ENCODE measurements around the gene RTL3. TPM values are rescaled to one million over a fixed set of nuclear protein-coding genes. Genes with fewer than 3 reads are reported as not detected.

Gene RTL3, protein sequence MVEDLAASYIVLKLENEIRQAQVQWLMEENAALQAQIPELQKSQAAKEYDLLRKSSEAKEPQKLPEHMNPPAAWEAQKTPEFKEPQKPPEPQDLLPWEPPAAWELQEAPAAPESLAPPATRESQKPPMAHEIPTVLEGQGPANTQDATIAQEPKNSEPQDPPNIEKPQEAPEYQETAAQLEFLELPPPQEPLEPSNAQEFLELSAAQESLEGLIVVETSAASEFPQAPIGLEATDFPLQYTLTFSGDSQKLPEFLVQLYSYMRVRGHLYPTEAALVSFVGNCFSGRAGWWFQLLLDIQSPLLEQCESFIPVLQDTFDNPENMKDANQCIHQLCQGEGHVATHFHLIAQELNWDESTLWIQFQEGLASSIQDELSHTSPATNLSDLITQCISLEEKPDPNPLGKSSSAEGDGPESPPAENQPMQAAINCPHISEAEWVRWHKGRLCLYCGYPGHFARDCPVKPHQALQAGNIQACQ
- 0.05 TPM in 1 of 2 replicates, not detected in the other for total RNA-seq (2014; rRNA removed; shearing (Covaris generic))

DNA sequence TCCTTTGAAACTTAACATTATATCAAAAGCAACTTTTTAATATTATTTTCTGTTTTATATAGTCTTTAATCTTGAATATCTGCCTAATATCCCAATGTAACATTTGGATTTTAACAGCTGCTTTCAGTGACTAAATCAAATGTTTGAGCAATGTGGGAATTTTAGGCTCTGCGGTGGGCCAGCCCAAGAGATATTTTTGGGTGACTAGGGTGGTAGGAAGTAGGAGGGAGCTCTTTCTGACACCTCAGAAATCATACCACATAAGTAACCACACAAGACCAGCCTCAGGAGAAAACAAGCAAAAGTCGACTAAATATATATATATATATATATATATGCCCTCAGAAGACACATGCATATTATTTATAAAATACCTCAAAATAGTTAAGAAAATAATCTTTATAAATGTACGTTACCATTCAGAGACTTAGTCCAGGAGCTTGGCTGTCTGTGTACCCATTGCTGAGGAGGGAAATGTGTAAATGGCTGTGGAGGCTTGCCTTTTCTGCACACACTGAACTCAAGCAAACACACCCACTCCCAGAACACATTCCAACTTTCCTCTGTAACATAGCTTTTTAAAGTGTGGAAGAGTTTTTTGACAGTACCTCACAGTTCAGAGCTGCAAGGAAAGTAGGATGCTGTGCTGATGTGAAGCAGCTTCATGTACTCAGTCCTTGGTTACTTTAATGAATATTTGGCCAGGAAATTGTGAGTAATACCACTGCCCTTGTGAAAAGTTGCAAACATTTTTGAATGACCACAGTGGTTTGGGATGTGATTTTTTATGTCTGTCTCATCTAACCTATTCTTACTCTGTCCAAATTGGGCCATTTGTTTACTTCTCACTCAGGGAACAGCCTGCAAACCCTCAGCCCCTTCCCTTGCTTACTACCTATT is at the start of gene RTL3:
Gene RTL3 (minus strand): TSS at position 484 of the 900 bp plus-strand sequence. CDS start 908 bp downstream, outside the sequence.
- no peaks in the 10 kb centered on the region for H3K27me3 ChIP-seq
- no peaks in the 10 kb centered on the region for H3K36me3 ChIP-seq
- no peak for DNase-seq
- no peaks in the 10 kb centered on the region for H3K4me1 ChIP-seq
- no peak within 1 kb of the TSS for H3K4me3 ChIP-seq
- no peaks in the 10 kb centered on the region for H3K9me3 ChIP-seq (replicated peaks)
- no peak within 1 kb of the TSS for H3K27ac ChIP-seq

DNA sequence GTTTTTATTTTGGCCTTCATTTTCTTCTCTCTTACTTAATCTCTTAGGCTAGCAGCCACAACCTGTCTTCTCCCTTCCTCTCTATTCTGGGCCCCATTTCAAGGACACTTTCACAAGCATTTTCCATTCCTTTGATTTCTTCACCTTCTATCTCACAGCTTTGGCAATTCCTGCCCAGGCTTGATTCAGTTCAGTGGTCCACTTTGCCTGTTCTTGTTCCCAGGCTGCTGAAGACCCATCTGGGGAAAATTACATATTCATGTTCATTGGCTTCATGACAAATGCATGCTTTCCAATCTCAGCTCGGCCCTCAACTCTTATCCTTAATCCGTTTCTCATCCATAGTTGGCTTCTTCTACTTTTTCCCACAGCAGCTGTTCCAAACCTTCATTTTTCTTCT is 49.7 kb upstream of the RTL3 start:
- no peaks in the 10 kb centered on the region for H3K36me3 ChIP-seq
- H3K27me3 ChIP-seq: no peaks in the 10 kb centered on the region
- H3K4me3 ChIP-seq: no peak overlapping the region
- no peak overlapping the region for H3K27ac ChIP-seq
- H3K4me1 ChIP-seq: peaks cover 2% of the 10 kb centered on the region; the same call in 1 of the 2 replicates
- no peaks in the 10 kb centered on the region for H3K9me3 ChIP-seq (replicated peaks)
- peak in 1 of 2 experiments; percentile 29 for DNase-seq

DNA sequence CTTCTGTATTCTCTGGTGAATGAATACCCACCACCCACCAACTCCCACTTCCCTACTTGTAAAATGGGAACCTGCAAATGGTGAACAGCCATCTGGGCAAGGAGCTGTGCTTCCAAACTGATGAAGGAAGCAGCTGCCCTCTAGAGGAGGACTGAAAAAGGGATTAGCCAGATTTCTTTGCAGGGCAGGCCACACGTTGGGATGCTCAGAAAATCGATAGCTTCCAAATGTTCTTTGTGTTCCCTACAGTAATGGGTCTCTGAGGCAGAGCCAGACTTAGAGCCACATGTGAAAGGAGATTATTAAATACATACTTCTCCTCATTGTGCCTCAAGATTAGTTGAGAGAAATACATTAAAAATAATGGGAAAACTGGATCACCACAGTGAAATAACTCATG is 49.1 kb upstream of the RTL3 start:
- H3K27ac ChIP-seq: no peak overlapping the region
- DNase-seq: peak; percentile 14 to 46
- H3K4me1 ChIP-seq: peaks cover 2% of the 10 kb centered on the region; the same call in 1 of the 2 replicates
- no peak overlapping the region for H3K4me3 ChIP-seq
- H3K27me3 ChIP-seq: no peaks in the 10 kb centered on the region
- no peaks in the 10 kb centered on the region for H3K9me3 ChIP-seq (replicated peaks)
- no peaks in the 10 kb centered on the region for H3K36me3 ChIP-seq

DNA sequence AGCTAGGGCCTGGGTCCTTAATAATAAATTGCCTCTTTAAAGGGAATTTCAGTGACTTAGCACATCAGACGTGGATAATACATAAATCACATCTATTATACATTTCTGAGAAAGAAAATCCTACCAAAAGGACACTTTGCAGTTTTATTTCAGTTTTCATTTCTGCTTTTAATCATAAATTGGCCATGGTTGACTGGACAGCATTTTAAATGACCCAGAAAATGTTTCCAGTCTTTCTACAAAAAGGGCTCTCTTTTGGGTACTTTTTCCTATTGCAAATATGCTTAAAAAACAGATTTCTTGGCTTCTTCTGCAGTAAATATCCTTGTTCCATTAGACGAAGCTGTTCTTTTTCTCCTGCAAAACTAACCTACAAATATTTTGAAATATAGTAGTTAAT is 46.9 kb upstream of the RTL3 start:
- H3K36me3 ChIP-seq: no peaks in the 10 kb centered on the region
- no peak for DNase-seq
- no peak overlapping the region for H3K4me3 ChIP-seq
- H3K27me3 ChIP-seq: no peaks in the 10 kb centered on the region
- no peak overlapping the region for H3K27ac ChIP-seq
- H3K9me3 ChIP-seq (replicated peaks): no peaks in the 10 kb centered on the region
- H3K4me1 ChIP-seq: peaks cover 2% of the 10 kb centered on the region; the same call in 1 of the 2 replicates

DNA sequence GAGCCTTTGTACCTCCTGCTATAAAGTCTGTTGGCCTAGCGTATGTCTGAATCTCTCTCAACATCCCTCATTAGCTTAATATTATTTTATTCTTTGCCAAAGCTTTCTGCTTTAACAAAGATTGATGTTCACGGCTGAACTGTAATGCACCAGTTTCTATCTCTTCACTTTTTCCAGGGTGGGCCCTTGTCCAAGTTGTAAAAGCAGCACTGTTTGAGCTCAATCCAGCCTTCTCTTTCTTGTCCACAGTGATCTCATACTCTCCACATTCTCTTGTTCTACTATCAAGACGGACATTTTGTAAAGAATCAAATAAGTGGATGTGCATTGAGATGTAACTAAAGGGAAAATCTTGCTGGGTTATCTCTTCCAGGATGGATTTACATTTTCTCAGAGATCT is 34.4 kb upstream of the RTL3 start:
- Histone ChIP-seq H3K4me1 (no peaks in the 10 kb centered on the region), H3K27ac (no peak overlapping the region), H3K36me3 (no peaks in the 10 kb centered on the region), H3K9me3 (replicated peaks) (no peaks in the 10 kb centered on the region), H3K4me3 (no peak overlapping the region), H3K27me3 (no peaks in the 10 kb centered on the region)
- no peak for DNase-seq

DNA sequence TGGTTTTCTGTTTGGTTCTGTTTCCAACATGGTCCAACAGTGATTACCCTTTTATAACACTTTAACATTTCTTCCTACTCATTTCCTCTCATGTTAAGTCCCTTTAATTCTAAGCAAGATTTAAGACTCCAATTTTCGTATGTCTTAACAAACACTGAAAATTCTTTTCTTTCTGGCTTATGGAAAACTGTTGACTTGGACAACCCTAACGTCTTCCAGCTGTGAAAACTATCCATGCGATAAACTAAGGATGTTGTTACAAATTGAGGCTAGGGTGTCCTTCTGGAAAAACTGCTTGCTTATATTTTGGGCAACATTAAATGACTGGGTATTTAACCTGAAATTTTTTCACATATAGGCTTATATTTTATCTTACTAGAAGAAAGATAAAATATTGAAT is 33.9 kb upstream of the RTL3 start:
- Histone ChIP-seq H3K27me3 (no peaks in the 10 kb centered on the region), H3K27ac (no peak overlapping the region), H3K36me3 (no peaks in the 10 kb centered on the region), H3K4me1 (no peaks in the 10 kb centered on the region), H3K9me3 (replicated peaks) (no peaks in the 10 kb centered on the region), H3K4me3 (no peak overlapping the region)
- no peak for DNase-seq

DNA sequence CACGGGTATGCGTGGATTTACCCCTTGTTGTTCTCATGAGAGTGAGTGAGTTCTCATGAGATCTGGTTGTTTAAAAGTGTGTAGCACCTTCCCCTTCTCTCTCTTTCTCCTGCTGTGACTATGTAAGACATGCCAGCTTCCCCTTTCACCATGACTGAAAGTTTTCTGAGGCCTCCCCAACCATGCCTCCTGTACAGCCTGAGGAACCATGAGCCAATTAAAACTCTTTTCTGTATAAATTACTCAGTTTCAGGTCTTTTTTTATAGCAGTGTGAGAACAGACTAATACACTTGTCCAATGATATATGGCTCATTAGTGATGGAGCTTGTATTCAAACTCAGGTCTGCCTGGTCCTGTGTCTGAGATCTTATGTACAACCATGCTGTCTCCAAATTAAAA is 28.5 kb upstream of the RTL3 start:
- no peak overlapping the region for H3K27ac ChIP-seq
- H3K4me3 ChIP-seq: no peak overlapping the region
- no peaks in the 10 kb centered on the region for H3K4me1 ChIP-seq
- H3K27me3 ChIP-seq: no peaks in the 10 kb centered on the region
- no peaks in the 10 kb centered on the region for H3K9me3 ChIP-seq (replicated peaks)
- H3K36me3 ChIP-seq: no peaks in the 10 kb centered on the region
- DNase-seq: no peak

DNA sequence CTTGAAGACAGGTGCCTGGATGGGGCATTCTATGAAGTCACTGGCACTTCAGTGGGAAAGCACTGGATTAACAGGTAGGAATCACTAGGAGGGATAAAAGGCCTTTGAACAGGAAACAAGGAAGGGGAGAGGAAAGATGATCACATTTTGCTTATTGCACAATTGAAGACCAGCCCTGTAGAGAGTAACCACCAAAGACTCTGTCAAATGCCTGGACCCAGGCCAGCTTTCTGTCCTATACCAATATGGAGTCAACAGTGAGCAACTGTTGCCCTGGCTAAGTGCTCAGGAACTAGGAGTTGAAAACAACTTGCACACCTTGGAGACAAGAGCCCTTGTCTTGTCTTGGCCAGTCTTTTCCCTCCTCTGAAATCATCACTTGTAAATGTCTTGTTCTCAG is 14.1 kb upstream of the RTL3 start:
- Histone ChIP-seq H3K9me3 (replicated peaks) (no peaks in the 10 kb centered on the region), H3K36me3 (no peaks in the 10 kb centered on the region)
- no peak for DNase-seq

DNA sequence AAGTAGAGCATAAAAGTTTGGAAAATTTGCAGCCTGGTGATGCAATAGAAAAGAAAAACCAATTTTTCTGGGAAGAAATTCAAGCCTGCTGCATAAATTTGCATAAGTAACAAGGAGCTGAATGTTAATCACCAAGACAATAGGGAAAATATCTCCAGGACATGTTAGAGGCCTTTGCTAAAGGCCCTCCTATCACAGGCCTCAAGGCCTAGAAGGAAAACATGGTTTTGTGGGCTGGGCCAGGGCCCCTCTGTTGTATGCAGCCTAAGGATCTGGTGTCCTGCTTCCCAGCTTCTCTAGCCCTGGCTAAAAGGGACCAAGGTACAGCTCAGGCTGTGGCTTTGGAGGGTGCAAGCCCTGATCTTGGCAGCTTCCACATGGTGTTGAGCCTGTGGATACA is 6.2 kb upstream of the RTL3 start:
- no peak overlapping the region for H3K4me3 ChIP-seq
- no peaks in the 10 kb centered on the region for H3K9me3 ChIP-seq (replicated peaks)
- H3K4me1 ChIP-seq: no peaks in the 10 kb centered on the region
- no peaks in the 10 kb centered on the region for H3K36me3 ChIP-seq
- no peaks in the 10 kb centered on the region for H3K27me3 ChIP-seq
- H3K27ac ChIP-seq: no peak overlapping the region
- no peak for DNase-seq

More for the DNA sequence above, 14.1 kb upstream of the RTL3 start:
- Histone ChIP-seq H3K4me3 (no peak overlapping the region), H3K27ac (no peak overlapping the region), H3K4me1 (no peaks in the 10 kb centered on the region), H3K27me3 (no peaks in the 10 kb centered on the region)

DNA sequence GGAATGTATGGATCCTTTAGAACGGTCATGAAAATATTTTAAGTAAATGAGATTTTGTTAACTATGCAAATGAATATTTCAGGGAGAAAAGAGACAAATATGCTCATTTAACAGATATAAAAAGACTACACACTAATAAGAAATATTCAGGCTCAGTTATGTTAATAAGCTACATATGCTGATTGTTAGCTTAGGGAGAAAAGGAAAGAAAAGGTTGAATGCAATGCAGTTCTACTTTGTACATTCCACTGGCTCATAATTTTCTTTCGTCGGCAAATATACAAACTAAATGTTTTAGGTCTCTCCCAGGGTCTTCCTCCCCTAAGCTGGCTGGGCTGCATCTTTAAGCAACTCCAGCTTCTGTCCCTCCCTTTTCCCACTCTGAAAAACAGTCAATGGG is 2.7 kb upstream of the RTL3 start:
- no peak overlapping the region for H3K4me3 ChIP-seq
- no peak for DNase-seq
- no peaks in the 10 kb centered on the region for H3K4me1 ChIP-seq
- no peaks in the 10 kb centered on the region for H3K27me3 ChIP-seq
- no peaks in the 10 kb centered on the region for H3K36me3 ChIP-seq
- H3K9me3 ChIP-seq (replicated peaks): no peaks in the 10 kb centered on the region
- H3K27ac ChIP-seq: no peak overlapping the region

DNA sequence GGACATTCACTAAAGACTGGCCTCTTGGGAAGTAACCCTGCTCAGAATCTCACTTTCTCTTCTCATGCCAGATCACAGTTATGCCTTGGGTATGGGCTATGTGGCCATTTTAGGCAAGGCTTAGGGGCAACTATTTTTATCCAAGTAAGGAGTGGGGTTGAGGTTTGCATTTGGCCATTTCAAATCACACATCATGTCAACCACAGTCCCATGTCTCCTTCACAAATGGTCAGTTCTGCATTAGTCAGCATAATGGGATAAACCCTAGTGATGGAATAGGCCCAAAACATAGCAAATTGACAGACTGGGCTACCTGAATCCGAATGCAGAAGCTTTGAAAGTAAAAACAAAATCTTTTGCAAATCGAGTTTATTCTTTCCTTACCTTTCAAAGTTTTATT is 827 bp upstream of the RTL3 start:
- Histone ChIP-seq H3K27ac (no peak overlapping the region), H3K4me1 (no peaks in the 10 kb centered on the region), H3K4me3 (no peak overlapping the region), H3K9me3 (replicated peaks) (no peaks in the 10 kb centered on the region), H3K27me3 (no peaks in the 10 kb centered on the region), H3K36me3 (no peaks in the 10 kb centered on the region)
- DNase-seq: no peak

DNA sequence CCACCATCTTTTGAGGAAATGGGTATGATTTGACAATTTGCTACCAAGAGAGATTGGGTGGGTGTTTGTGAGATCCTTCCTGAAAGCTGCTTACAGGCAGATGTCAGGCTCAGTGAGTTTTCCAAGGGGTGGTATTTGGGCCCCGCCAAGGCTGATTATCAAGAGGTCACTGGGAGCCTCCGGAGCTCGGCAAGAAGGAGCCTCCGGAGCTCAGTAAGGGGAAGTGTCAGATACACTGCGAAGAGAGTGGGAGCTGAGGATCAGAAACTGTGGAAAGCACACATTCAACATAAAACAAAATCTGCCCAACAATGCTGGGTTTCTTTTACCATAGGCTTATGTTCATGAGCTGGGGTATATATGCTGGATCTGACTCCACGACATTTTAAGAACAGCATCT is 714 bp downstream of the RTL3 start:
- H3K36me3 ChIP-seq: no peaks in the 10 kb centered on the region
- no peaks in the 10 kb centered on the region for H3K9me3 ChIP-seq (replicated peaks)
- H3K4me1 ChIP-seq: peaks cover 5% of the 10 kb centered on the region; the same call in 1 of the 2 replicates
- no peak overlapping the region for H3K27ac ChIP-seq
- no peaks in the 10 kb centered on the region for H3K27me3 ChIP-seq
- no peak for DNase-seq
- H3K4me3 ChIP-seq: no peak overlapping the region

DNA sequence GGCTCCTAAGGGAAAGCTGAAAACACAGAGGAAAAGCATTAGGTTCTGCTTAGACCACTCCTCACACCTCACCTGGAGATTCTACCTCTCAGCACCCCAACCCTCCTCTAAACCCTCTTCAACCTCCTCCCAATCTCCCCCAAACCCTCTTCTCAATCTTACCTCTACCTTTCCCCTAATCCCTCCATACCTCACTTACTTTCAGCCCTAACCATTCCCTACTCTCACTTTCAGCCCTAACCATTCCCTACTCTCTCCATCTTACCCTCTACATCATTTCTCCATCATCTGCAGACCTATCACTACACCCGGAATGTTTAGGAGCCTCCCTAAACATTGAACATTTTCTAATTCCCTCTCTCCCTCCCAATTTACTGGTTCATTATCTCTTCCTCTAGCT is 3.5 kb downstream of the RTL3 start:
- peaks cover 26% of the 10 kb centered on the region for H3K4me1 ChIP-seq
- H3K27me3 ChIP-seq: no peaks in the 10 kb centered on the region
- no peak overlapping the region for H3K4me3 ChIP-seq
- no peaks in the 10 kb centered on the region for H3K36me3 ChIP-seq
- H3K27ac ChIP-seq: no peak overlapping the region
- DNase-seq: no peak
- no peaks in the 10 kb centered on the region for H3K9me3 ChIP-seq (replicated peaks)

DNA sequence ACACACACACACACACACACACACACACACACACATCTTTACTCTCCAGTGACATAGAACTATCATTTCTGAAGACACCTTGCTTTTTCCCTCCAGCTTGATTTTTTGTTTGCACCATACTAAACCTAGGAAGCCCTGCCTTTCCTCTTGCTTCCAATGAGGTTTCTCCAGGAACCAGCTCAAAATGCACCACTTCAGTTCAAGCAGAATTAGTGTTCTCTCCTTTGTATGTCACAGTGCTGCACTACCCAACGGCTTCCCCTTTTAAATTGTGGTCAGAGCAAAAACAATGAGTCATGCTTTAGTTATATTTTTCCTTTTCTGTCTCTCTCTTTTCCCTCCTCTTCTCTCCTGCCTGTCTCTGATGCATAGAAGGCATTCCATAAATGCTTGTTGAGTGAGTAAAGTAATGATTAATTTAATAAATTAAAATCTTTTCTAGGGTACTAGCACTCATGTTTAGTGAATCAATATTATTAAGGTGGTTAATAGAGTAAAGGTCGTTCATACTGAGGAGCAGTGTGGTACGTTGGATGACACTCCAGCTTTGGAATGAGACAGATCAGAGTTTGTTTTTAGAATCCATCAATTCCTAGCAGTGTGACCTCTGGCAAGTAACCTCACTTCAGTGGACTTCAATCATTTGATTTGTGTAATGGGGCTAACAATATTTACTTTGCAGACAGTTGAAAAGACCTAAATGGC is 5.9 kb downstream of the RTL3 start:
- Histone ChIP-seq H3K27ac (peak overlapping the region; percentile 97), H3K36me3 (no peaks in the 10 kb centered on the region), H3K27me3 (no peaks in the 10 kb centered on the region), H3K9me3 (replicated peaks) (no peaks in the 10 kb centered on the region), H3K4me1 (peaks cover 32% of the 10 kb centered on the region), H3K4me3 (no peak overlapping the region)
- DNase-seq: peak; percentile 27 to 58

Data from SJCRH30 (cell line).